Keratinocyte (primary cell): ENCODE results near the gene KLHL29.

Experiments
- EZH2 ChIP-seq: IDR thresholded peaks from one replicate; pipeline ENCODE4 v1.6.1; 2012; ENCODE audit warnings: inconsistent platforms, mild to moderate bottlenecking, low read length, moderate library complexity
- TF ChIP-seq, protein P1 (sequence below), 3 experiments: IDR thresholded peaks in 1 of 3; conservative IDR thresholded peaks in 1 of 3; optimal IDR thresholded peaks in 1 of 3; 2 replicates in 2 of 3; 3 replicates in 1 of 3; pipeline versions ENCODE3 to v1.5.1; 2011; ENCODE audit warnings: low read length in 3 of 3, mild to moderate bottlenecking in 3 of 3, moderate library complexity in 2 of 3, control low read depth in 1 of 3, inconsistent platforms in 1 of 3; ENCODE audit not compliant: insufficient read depth in 2 of 3; ENCODE audit errors: extremely low read depth in 1 of 3

DNA sequence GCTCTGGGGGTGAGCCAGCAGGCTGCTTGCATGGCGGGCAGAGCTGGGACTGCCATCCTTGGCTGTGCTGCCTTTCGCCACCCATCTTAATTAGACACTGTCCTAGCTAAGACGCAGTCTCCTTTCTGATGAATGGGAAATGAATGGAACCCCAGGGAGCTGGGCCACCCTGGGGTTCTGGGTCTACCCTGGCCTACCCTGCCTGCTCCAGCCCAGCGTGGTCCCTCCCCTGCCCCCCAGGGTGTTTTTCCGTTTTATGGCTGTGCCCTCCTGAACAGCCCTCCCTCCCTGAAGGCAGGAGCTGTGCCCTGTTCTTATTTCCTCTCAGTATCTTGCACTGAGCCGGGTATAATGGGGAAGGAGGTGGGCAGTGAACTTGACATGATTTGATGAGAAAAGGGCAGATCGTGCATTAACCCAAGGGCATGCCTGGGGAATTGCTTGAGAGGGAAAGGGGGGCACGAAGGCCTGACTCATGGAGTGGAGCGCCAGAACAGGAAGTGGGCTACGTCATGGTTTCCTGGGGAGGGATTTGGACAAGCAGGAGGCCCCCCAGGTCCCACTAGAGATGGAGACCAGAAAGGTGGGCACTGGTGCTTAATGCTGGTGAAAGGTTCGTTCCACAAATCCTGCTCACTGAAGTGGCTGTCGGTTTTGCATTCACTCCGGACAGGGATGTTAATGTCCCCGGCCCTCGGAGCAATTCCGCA, 165.0 kb downstream of the KLHL29 start:
- TF ChIP-seq, protein P1, sequence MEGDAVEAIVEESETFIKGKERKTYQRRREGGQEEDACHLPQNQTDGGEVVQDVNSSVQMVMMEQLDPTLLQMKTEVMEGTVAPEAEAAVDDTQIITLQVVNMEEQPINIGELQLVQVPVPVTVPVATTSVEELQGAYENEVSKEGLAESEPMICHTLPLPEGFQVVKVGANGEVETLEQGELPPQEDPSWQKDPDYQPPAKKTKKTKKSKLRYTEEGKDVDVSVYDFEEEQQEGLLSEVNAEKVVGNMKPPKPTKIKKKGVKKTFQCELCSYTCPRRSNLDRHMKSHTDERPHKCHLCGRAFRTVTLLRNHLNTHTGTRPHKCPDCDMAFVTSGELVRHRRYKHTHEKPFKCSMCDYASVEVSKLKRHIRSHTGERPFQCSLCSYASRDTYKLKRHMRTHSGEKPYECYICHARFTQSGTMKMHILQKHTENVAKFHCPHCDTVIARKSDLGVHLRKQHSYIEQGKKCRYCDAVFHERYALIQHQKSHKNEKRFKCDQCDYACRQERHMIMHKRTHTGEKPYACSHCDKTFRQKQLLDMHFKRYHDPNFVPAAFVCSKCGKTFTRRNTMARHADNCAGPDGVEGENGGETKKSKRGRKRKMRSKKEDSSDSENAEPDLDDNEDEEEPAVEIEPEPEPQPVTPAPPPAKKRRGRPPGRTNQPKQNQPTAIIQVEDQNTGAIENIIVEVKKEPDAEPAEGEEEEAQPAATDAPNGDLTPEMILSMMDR (optimal IDR thresholded peaks at IDR 0.05 in 1 of 3, IDR thresholded peaks at IDR 0.05 in 1 of 3, conservative IDR thresholded peaks at IDR 0.05 in 1 of 3; ENCODE audit: extremely low read depth in 1 of 3, insufficient read depth in 2 of 3, low read length in 3 of 3) = no peak
- no peak for TF ChIP-seq EZH2
